Activated T-helper 1 cell treated with anti-CD3 and anti-CD28 coated beads, Interleukin-2, amount 50 U/mL, for 16 hours (primary cell): ENCODE results near the gene TCEANC.
"Not testable (repeated sequence)": the region's sequence is repeated elsewhere in the genome, so short reads cannot be mapped to it uniquely, and the experiment has no call there.

ENCODE experiments used
- DNase-seq, 2 donors: peaks; one replicate each; pipeline ENCODE4 v3.0.0-alpha.2; 2020; ENCODE audit warnings: low read depth in 1 of 2, low spot score in 1 of 2

The TCEANC gene, protein sequence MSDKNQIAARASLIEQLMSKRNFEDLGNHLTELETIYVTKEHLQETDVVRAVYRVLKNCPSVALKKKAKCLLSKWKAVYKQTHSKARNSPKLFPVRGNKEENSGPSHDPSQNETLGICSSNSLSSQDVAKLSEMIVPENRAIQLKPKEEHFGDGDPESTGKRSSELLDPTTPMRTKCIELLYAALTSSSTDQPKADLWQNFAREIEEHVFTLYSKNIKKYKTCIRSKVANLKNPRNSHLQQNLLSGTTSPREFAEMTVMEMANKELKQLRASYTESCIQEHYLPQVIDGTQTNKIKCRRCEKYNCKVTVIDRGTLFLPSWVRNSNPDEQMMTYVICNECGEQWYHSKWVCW

DNA sequence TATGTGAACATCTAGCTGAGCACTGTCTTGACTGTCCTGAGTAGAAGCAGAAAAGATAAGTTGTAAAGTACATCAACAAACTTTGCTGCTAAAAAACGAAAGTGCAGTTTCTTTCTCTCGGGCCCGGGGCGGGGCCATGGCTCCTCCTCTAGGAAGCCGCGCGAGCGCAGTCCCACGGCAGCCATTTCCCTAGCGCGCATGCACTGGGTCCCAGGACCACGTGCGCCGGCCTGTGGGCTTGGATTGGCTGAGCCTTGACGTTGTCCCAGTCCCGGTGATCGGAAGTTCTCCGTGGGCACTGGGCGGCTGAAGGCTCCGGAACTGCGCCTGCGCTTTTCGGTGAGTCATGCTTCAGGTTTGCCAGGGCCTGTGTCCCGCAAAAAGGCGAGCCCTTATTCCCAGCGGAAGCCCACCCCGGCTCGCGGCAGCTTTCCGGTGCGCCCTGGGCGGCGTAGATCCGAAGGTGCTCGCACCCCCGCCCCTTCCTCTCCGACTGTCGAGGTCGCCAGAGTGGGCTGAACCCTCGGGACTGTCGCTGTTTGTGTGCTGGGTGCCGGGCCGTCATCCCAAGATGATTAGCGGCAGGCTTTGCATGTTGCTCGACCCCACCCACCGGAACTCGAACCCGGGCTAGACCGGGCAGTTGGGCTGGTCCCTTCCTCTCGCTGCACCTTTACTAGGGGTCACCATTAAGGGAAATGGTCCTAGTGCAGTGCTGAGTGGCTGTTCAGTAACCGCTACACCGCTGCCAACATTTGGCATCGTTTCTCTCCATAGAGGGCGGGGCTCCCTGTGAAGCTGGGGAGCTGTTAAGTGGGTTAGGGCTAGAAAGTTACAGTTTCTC, at the start of gene TCEANC:
Gene TCEANC, plus strand, starts transcription at position 292 of the 844 bp plus-strand sequence. CDS start 9,368 bp downstream, outside the sequence.
- DNase-seq, result peak; percentile 74 to 96

DNA sequence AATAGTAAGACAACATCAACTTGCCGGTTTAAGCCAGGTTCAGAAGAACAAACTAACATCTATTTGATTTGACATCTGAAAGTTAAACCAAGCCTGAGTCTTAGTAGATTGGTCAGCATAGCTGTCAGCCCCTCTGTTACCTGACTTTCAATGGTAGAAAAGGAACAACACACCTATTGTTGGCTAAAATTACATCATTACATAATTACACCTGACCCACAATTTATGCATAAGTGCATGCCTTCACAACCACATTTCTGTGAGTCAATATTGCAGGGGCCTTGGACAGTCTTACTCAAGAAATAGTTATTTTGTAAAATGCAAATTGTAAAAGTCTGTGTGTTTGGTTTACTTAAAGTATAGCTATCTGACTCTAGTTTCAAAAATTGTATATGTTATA, 47.3 kb upstream of the TCEANC start:
- no peak for DNase-seq

DNA sequence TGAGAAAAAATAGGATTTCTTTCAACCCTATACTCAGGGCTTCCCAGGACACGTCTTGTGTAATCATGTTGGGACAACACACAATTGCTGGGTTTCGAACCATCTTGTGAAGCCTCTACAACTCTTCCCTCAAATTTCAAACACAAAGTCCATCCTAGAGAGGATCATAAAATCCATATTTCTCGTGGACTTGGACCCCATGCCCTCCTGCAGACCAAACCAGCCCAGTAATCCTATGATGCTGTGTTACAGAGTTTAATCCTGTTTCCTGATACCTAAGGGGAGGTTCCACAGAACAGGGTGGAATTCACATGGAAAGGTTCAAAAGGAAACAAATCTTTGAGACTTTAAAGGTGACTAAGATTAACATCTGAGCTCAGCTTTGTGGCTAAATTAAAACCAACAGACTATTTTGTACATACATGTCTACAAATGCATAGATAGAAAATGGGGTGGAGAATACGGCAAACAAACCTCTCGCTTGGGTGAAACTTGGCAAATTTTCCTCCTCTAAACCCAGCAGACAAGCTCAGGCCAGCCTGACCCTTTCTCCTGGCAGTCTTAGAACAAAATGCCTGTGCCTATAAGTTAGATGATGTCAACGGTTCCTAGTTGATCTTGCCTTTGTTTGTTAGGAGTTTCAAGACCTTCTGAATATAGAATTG, 45.5 kb upstream of the TCEANC start:
- no peak for DNase-seq

DNA sequence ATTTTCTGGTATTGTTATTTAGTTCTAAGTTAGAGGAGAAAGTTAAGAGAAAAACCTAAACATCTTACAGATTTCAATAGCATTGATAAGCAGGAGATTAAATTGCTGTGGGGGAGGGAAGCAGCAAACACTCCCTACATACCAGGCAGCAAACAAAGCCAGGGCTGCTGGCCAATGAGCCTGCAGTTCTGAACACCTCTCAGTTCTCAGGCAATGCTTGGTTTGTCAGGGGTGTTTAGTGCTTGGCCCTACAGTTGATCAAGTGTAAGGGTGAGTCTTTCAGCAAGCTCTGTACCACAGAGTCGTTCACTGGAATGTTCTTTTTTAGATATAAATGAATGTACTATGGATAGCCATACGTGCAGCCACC, 45.0 kb upstream of the TCEANC start:
- DNase-seq, result no peak

DNA sequence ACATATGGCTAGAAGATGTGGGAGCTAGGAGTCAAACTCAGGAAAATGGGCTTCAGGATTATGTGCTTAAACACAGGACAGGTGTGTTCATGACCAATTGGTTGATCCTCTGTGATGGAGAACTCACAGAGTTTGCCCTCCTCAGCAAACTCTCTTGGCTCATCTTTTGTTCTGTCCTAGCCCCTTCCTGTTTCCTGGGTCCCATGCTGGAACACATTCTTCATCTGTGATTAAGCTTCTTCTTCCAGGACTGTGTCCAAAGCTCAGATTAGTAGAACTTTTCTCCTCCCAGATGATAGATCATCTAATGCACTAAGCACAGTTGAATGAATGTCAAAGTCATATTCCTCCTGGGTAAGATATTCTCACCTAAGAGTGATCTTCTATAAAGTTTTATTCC, 38.8 kb upstream of the TCEANC start:
- DNase-seq, result no peak

DNA sequence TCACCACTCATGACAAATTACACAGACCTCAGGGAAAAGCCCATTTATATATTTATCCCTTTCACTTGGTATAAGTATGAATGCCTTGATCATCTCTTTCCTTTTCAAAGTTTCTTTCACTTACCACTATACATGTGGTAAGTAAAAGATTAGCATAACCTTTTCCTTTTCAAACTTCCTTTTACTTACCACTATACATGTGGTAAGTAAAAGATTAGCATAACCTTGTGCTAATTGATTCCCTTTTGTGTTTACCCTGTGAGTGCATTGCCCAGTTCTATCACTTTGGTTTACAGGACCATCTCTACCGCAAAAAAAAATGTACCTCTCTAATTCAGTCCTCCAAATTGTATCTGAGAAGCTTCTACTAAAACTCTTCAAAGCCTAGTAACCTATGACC, 32.7 kb upstream of the TCEANC start:
- DNase-seq, result no peak

DNA sequence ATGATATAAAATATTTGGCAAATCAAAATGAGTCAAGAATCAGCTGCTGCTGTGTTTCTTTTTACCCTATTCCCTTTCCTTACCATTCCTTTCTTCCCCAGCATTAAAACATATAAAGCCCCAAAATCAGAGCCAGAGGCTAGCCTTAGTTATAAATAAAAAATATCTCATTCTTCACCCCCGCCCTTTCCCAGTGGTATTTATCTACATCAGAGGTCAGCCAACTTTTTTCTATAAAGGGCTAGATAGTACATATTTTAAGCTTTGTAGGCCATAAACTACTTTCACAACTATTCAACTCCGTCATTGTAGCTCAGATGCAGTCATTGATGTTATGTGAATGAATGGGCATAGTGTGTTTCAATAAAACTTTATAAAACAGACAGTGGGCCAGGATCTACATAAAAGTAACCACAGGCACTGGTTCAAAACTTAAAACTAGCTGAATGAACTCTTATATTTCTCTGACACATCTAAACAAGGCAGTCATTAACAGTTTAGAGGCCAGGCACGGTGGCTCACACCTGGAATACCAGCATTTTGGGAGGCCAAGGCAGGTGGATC, 30.5 kb upstream of the TCEANC start:
- DNase-seq, result no peak

DNA sequence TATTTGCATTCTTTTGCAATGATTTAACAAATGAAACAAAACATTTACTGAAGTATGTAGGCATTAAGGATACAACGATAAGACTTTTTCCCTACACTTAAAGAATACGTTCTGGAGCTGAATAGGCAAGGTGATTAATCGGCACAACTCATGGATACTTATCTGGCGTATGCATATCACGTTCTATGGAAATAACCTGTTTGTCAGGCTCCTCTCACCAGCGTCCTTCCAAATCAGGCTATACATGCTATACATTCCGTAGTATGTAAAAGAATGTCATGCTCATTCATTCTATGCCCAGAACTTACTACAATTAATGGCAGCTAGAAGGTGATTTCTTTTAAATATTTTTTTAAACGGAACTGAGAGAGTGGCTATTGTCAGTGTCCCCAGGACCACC, 25.6 kb upstream of the TCEANC start:
- DNase-seq, result no peak

DNA sequence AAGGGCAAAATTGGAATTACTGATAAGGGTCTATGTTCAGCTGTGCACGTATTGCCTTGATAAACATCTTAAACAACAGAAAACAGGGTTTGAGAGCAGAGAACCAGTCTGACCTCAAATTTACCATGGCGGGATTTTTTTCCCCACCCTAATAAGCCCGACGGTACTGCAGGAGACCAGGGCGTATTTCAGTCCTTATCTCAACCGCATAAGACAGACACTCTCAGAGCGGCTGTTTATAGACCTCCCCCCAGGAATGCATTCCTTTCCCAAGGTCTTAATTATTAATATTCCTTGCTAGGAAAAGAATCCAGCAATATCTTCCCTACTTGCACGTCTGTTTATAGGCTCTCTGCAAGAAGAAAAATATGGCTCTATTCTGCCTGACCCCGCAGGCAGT, 15.7 kb upstream of the TCEANC start:
- not testable (repeated sequence) for DNase-seq

DNA sequence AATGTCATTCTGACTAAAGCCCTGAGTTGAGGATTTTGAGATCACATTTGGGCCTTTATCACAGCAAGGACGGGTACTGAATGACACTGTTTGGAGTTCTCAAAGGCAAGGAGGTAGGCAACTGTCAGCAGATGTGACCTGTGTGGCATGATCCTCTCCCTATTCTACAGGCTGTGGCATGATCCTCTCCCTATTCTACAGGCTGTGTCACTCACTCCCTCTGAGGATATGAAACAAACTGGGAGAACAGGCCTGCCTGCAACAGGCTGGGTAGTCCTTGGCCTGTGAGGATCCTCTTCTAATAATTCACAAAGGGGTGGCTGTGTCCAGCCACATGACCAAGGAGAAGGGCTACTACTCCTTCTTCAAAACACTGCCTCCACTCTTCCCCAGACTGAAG, 14.9 kb upstream of the TCEANC start:
- DNase-seq, result no peak

DNA sequence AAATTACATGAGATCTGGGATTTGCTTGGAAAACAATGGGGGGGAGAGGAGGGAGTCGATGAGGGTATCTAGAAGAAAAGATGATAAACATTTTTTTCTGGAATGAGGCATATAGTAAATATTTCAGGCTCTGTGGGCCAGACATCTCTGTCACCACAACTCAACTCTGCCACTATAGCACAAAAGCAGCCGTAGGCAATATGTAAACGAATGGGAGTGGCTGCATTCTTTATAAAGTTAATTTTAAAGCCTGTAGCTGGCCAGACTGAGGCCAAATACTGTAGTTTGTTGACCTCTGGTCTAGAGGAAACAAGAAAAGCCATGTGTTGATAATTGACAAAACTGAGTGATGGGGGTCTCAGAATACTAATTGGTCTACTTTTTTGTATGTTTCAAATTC, 14.1 kb upstream of the TCEANC start:
- no peak for DNase-seq

DNA sequence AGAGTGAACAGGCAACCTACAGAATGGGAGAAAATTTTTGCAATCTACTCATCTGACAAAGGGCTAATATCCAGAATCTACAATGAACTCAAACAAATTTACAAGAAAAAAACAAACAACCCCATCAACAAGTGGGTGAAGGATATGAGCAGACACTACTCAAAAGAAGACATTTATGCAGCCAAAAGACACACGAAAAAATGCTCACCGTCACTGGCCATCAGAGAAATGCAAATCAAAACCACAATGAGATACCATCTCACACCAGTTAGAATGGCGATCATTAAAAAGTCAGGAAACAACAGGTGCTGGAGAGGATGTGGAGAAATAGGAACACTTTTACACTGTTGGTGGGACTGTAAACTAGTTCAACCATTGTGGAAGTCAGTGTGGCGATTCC, 11.3 kb upstream of the TCEANC start:
- DNase-seq, result not testable (repeated sequence)

DNA sequence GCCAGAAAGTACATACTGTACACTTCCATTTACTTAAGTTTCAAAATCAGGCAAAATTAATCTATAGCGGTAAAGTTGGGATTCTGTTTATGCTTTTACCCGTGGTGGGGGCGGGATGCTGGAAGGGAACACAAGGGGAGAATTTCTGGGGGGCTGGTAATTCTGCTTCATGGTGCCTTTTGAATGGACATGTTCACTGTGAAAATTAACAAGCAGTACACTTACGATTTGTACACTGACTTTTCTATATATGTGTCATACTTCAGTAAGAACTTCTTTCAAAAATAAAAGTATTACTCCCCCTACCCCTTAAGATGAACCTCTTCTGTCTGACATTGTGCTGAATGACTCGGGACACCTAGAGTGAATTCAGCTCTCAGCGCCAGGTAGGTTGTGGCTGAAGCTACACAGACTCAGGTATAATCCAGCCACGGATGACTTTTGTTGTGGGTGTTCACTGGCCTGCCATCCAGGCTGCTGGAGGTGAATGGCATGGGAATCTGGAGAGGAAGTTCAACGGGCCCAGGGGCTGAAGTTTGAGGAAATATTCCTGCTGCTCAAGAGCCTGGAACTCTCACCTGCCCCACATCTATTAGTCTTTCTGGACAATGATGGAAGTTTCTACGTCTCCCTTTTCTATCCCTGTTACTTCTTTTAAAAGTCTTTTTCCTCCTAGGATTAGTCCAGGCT, 7.3 kb upstream of the TCEANC start:
- DNase-seq, result no peak

DNA sequence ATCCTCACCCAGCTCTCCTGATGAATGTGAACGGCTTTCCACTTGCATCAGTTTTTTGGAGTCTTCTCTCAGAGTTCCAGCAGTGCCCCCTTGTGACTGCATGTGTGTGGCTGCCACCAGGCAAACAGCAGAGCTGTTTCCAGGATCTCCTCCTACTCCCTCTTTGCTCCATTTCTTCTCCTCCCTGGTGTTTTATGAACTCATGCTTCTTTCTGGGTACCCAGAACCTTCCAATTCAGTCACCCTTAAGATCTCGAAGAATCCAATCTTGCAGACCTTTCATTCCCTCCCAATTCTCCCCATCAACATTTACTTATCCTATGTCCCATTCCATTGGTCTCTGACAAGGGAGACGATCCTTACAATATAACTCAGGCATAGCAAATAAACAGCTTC, 6.8 kb upstream of the TCEANC start:
- no peak for DNase-seq

DNA sequence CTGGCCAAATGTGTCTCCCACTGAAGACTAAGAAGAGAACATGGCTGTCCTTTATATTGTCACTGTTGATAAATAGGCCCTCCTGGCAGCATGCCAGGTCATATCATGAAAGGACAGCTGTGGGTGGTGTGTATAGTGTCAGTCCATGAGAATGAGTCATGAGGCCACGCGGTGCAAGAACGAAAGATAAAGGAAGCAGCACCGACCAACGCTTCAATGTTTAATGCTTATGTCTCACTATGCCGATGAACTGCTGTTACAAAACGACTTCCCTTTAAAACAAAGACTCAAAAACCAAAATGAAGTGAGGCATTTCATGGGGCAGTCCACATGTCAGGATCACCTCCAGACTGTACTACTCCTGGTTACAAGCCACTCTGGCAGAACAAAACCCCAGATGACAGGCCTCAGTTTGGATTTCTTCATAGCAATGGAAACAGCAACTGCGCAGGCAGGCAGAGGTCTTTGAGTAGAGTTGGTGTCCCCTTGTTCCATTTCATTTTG, 5.2 kb upstream of the TCEANC start:
- DNase-seq, result peak; percentile 13 to 37

DNA sequence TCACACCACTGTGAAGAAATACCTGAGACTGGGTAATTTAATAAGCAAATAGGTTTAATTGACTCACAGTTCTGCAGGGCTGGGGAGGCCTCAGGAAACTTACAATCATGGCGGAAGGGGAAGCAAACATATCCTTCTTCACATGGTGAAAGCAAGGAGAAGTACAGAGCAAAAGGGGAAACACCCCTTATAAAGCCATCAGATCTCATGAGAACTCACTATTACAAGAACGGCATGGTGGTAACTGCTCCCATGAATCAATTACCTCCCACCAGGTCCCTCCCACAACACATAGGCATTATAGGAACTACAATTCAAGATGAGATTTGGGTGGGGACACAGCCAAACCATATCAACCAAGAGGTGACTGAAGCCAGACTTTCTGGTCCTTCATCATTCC, 4.6 kb upstream of the TCEANC start:
- DNase-seq, result not testable (repeated sequence)

DNA sequence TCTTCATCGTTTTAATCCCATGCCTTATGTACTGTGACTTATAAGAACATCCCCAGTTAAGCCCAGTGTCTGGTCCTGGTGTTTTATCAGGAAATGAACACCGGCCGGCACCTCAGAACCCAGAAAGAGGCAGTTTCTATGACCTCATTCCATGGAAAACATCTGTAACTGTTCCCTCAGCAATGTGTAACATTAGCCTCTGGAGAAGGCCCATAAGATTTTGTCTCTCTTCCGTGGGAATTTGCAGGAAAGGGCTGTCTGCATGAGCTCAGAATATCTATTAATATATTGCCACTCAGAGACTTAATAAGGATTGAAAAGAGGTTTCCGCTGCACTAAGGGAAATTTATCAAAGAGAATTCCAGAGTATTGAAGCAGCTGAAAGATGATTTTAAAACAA, 3.1 kb upstream of the TCEANC start:
- DNase-seq, result no peak

DNA sequence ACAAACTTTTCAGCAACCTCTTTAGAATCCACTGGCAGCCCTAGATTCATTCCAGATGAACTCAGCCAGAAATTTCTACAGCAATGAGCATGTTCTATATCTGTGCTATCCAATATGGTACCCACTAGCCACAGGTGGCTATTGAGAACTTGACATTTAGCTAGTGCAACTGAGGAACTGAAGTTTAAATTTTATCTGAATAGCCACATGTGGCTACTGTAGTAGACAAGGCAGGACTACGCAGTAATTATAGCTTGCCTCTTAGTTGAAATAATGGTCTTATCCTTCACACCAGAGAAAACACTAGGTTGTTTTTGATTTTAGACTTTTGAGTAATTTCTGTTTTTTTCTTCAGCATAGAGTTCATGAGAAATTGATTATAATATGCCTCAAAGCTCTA, 2.6 kb upstream of the TCEANC start:
- no peak for DNase-seq

DNA sequence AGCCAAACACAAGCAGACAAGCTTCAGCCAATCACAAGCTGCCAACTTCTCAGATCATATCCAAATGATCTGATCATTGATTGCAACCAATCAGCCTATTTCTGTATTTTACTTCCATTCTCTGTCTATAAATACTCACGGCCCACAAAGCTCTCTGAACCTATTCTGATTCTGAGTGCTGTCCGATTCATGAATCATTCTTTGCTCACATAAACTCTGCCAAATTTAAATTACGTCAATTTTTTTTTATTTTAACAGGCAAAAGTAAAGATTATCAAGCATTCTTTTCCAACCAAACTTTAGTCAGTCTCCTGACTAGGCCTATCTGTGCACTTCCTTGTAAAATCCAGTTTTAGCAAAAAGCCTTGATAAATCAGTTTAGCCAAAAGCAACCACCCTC, 1.8 kb upstream of the TCEANC start:
- DNase-seq, result no peak

DNA sequence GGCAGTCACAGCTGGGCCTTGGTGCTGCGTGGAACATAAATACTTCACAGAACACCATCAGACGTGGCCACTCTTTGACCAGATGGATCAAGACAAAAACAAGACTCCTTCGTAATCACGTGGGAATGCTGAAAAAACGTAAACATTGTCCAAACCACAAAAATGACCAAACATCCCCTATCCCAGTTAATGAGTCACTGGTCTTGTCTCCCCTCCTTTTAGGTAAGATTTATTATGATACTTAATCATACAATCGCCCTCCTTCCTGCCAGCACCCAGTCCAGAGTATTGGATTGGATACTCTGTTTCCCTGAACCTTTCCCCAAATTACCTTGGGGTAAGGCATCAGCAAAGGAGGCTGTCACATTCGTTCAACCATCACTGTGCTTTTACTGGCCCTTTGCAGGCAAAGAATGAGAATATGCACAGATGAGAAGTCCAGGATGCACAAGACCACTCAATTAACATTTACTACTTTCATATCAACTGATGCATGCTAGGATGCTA, 601 bp upstream of the TCEANC start:
- no peak for DNase-seq

DNA sequence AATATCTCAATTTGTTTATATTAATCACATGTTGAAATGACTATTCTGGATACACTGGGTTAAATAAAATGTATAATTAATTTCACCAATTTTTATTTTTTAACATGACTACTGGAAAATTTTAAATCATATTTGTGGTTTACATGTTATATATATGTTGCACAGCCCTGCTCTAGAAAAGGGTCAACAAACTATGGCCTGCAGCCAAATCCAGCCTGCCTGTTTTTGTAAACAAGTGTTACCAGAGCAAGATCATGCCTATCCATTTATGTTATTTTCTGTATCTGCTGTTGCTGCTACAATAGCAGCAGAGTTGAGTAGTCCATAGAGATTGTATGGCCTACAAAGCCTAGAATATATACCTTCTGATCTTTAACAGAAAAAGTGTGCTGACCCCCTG, 1.2 kb downstream of the TCEANC start:
- DNase-seq, result no peak
